Astrocyte (in vitro differentiated cells and primary cell): ENCODE data around the gene PPP2R5D.

Experiments used
- EZH2 ChIP-seq: IDR thresholded peaks from 2 replicates; pipeline ENCODE4 v1.6.1; 2012; ENCODE audit warnings: mild to moderate bottlenecking, low read length, inconsistent platforms; ENCODE audit not compliant: insufficient read depth
- TF ChIP-seq, protein P1 (sequence below): IDR thresholded peaks from 2 replicates; pipeline ENCODE4 v1.5.1; 2011; ENCODE audit warnings: low read depth, mild to moderate bottlenecking, inconsistent platforms, low read length, moderate library complexity; ENCODE audit not compliant: insufficient read depth

DNA sequence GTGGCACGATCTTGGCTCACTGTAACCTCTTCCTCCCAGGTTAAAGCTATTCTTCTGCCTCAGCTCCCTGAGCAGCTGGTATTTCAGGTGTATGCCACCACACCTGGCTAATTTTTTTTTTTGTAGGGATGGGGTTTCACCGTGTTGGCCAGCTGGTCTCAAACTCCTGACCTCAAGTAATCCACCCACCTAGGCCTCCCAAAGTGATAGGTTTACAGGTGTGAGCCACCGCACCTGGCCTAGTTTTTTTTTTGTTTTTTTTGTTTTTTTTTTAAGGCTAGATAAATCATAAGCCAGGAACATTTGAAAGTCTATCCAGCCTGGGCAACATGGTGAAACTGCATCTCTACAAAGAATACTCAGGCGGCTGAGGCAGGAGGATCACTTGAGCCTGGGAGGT is 48.0 kb downstream of the PPP2R5D start:
- TF ChIP-seq, protein P1, sequence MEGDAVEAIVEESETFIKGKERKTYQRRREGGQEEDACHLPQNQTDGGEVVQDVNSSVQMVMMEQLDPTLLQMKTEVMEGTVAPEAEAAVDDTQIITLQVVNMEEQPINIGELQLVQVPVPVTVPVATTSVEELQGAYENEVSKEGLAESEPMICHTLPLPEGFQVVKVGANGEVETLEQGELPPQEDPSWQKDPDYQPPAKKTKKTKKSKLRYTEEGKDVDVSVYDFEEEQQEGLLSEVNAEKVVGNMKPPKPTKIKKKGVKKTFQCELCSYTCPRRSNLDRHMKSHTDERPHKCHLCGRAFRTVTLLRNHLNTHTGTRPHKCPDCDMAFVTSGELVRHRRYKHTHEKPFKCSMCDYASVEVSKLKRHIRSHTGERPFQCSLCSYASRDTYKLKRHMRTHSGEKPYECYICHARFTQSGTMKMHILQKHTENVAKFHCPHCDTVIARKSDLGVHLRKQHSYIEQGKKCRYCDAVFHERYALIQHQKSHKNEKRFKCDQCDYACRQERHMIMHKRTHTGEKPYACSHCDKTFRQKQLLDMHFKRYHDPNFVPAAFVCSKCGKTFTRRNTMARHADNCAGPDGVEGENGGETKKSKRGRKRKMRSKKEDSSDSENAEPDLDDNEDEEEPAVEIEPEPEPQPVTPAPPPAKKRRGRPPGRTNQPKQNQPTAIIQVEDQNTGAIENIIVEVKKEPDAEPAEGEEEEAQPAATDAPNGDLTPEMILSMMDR = no peak
- no peak for TF ChIP-seq EZH2
